Purkinje cell (primary cell): ENCODE data around the gene CGB7. TPM values are rescaled to one million over a fixed set of nuclear protein-coding genes. Genes with fewer than 3 reads are reported as not detected.

ENCODE experiments used
- polyA plus RNA-seq: library from polyadenylated mRNA; unstranded; fragments of >200 nt; fragmentation: Nextera tagmentation; gene quantifications from 2 replicates; pipeline ENCODE4 v1.2.1, GENCODE V29; 2014

The CGB7 gene
- polyA plus RNA-seq: not detected in 2 replicates

DNA sequence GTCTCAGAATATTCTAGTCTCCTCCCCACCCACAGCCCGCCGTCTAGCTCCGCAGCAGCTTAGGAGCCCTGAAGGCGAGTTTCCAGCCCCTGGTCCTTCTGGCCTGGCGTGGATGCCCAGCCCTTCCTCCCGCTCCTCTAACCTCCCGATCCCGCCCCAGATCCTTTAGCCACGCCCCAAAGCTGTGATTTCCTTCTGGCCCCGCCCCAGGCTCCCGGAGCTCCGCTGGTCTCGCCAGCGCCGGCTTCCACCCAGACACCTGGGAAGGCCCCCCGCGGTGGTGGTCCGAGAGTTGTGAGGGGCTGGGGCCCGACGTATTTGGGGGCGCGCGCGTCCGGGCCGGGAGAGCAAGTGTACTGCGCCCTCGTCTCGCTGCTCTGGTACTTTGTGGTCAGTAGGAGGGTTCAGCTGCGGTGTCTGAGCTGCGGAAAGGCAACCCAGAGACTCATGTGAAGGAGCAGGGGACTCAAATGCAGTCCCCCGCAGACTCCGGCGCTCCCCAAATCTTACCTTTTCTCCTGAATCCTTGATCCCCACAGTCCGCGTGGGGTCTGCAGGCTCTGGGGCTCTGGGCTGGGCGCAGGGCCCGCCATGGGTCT, at the start of gene CGB7:
Gene CGB7 (minus strand): TSS at position 114 of the 599 bp plus-strand sequence. CDS start 2,374 bp downstream, outside the sequence.

GRCh38 chr19:49085020-49085867, 27.7 kb upstream of the CGB7 start, which contains the start of gene SNRNP70:
TSS of gene SNRNP70 (plus strand) at chr19:49085451. CDS start at chr19:49086415, 964 bp downstream.

GRCh38 chr19:49064768-49065611, 7.4 kb upstream of the CGB7 start, which contains the start of gene NTF4:
TSS of gene NTF4 (minus strand) at chr19:49064818. CDS start at chr19:49061997, 2,821 bp downstream.

GRCh38 chr19:49049011-49049410, 8.5 kb downstream of the CGB7 start, which contains the start of gene CGB8:
TSS of gene CGB8 (minus strand) at chr19:49049111. CDS start at chr19:49048739, 372 bp downstream.

DNA sequence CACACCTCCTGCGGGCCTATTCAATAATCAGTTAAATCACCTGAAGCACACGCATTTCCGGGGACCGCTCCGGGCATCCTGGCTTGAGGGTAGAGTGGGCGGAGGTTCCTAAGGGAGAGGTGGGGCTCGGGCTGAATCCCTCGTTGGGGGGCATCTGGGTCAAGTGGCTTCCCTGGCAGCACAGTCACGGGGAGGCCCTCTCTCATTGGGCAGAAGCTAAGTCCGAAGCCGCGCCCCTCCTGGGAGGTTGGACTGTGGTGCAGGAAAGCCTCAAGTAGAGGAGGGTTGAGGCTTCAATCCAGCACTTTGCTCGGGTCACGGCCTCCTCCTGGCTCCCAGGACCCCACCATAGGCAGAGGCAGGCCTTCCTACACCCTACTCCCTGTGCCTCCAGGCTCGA, 14.0 kb downstream of the CGB7 start, which contains the start of gene CGB5:
Gene CGB5 (plus strand): TSS at position 301 of the 400 bp plus-strand sequence. CDS start 362 bp downstream, outside the sequence.

GRCh38 chr19:49036815-49037214, 20.7 kb downstream of the CGB7 start, which contains the start of gene CGB1:
TSS of gene CGB1 (minus strand) at chr19:49036895. CDS start at chr19:49036711, 184 bp downstream.

GRCh38 chr19:49031642-49032301, 25.8 kb downstream of the CGB7 start, which contains the start of gene CGB2:
TSS of gene CGB2 (plus strand) at chr19:49031890. CDS start at chr19:49032096, 206 bp downstream.

DNA sequence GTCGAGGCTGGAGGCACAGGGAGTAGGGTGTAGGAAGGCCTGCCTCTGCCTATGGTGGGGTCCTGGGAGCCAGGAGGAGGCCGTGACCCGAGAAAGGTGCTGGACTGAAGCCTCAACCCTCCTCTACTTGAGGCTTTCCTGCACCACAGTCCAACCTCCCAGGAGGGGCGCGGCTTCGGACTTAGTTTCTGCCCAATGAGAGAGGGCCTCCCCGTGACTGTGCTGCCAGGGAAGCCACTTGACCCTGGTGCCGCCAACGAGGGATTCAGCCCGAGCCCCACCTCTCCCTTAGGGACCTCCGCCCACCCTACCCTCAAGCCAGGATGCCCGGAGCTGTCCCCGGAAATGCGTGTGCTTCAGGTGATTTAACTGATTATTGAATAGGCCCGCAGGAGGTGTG, 33.3 kb downstream of the CGB7 start, which contains the start of gene CGB3:
Gene CGB3 (minus strand): TSS at position 101 of the 400 bp plus-strand sequence. CDS start 362 bp downstream, outside the sequence.

DNA sequence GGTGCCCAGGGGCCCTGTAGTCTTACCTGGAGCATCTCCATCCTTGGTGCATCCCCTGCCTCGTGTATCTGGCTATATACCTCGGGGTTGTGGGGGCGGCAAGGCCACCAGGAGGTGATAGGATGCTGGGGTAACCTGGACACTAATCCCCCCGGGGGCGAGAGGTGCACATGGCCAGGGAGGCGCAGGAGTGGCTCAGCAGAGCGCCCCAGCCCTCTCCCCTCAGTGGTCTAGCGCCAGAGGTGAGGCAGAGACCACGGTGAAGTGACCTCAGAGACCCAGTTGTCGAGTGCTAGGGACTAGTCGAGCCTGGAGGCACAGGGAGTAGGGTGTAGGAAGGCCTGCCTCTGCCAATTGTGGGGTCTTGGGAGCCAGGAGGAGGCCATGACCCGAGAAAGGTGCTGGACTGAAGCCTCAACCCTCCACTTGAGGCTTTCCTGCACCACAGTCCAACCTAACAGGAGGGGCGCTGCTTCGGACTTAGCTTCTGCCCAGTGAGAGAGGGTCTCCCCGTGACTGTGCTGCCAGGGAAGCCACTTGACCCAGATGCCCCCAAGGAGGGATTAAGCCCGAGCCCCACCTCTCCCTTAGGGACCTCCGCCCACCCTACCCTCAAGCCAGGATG, 40.4 kb downstream of the CGB7 start, which contains the start of gene LHB:
Gene LHB (minus strand): TSS at position 51 of the 625 bp plus-strand sequence. CDS start 10 bp downstream, at position 41.

Other genes starting within 250 kb of the CGB7 start
- gene BCAT2, start 246.7 kb downstream of the CGB7 start, polyA plus RNA-seq: 5.8 and 6.6 TPM in 2 replicates
- gene HSD17B14, start 221.3 kb downstream of the CGB7 start, polyA plus RNA-seq: 12.4 and 12.5 TPM in 2 replicates
- gene PLEKHA4, start 189.1 kb downstream of the CGB7 start, polyA plus RNA-seq: not detected in 2 replicates
- gene PPP1R15A, start 185.3 kb downstream of the CGB7 start, polyA plus RNA-seq: 1.7 TPM in 1 of 2 replicates, not detected in the other
- gene TULP2, start 159.0 kb downstream of the CGB7 start, polyA plus RNA-seq: not detected in 2 replicates
- gene NUCB1, start 157.4 kb downstream of the CGB7 start, polyA plus RNA-seq: 28.0 and 39.6 TPM in 2 replicates
- gene DHDH, start 124.0 kb downstream of the CGB7 start, polyA plus RNA-seq: not detected in 2 replicates
- gene BAX, start 102.9 kb downstream of the CGB7 start, polyA plus RNA-seq: 1.0 TPM in 1 of 2 replicates, not detected in the other
- 471 and 609 TPM in 2 replicates for gene FTL, start 92.4 kb downstream of the CGB7 start, polyA plus RNA-seq
- gene GYS1, start 64.4 kb downstream of the CGB7 start, polyA plus RNA-seq: 1.3 and 1.4 TPM in 2 replicates
- gene RUVBL2, start 63.9 kb downstream of the CGB7 start, polyA plus RNA-seq: 40.7 and 53.3 TPM in 2 replicates
- gene LHB, start 40.7 kb downstream of the CGB7 start, polyA plus RNA-seq: not detected in 2 replicates
- not detected in 2 replicates for gene CGB3, start 33.4 kb downstream of the CGB7 start, polyA plus RNA-seq
- gene CGB2, start 25.9 kb downstream of the CGB7 start, polyA plus RNA-seq: not detected in 2 replicates
- not detected in 2 replicates for gene CGB1, start 20.9 kb downstream of the CGB7 start, polyA plus RNA-seq
- gene CGB5, start 13.9 kb downstream of the CGB7 start, polyA plus RNA-seq: not detected in 2 replicates
- gene CGB8, start 8.6 kb downstream of the CGB7 start, polyA plus RNA-seq: not detected in 2 replicates
- gene NTF4, start 7.1 kb upstream of the CGB7 start, polyA plus RNA-seq: not detected in 2 replicates
- gene KCNA7, start 14.9 kb upstream of the CGB7 start, polyA plus RNA-seq: not detected in 2 replicates
- 6.3 and 7.5 TPM in 2 replicates for gene SNRNP70, start 27.7 kb upstream of the CGB7 start, polyA plus RNA-seq
- gene LIN7B, start 56.6 kb upstream of the CGB7 start, polyA plus RNA-seq: 34.2 and 35.7 TPM in 2 replicates
- 4.2 TPM in 1 of 2 replicates, not detected in the other for gene C19orf73, start 61.4 kb upstream of the CGB7 start, polyA plus RNA-seq
- 1.2 and 9.4 TPM in 2 replicates for gene PPFIA3, start 61.8 kb upstream of the CGB7 start, polyA plus RNA-seq
- not detected in 2 replicates for gene HRC, start 97.6 kb upstream of the CGB7 start, polyA plus RNA-seq
- gene TRPM4, start 100.0 kb upstream of the CGB7 start, polyA plus RNA-seq: 0.55 and 2.0 TPM in 2 replicates